ENCODE data around the gene TECPR2. TPM values are rescaled to one million over a fixed set of nuclear protein-coding genes. Genes with fewer than 3 reads are reported as not detected.

The TECPR2 gene
- total and polyA plus RNA-seq, 2 of the 13 experiments (the other 11 are each of a cell fraction or from before 2014, with no cell fraction given) = 3.5 to 5.7 TPM

DNA sequence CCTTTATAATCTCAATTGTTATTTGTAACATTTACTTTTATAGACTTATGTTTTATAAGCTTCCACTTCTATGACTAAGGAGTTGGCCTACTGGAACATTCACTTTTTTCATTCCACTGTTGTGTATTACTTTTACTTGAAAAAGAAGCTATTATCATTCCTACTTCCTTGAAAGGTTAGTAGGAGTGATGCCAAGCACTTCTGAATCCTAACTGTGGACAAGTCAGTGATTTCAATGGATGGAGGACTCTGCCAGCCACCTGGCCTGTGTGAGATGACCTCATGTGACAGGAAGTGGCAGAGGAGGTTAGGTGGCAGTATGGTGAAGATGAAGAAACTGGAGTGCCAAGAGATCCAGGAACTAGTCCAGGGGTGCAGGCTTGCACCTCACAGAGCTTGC, 46.0 kb downstream of the TECPR2 start (continued):
- TF ChIP-seq, protein P1, sequence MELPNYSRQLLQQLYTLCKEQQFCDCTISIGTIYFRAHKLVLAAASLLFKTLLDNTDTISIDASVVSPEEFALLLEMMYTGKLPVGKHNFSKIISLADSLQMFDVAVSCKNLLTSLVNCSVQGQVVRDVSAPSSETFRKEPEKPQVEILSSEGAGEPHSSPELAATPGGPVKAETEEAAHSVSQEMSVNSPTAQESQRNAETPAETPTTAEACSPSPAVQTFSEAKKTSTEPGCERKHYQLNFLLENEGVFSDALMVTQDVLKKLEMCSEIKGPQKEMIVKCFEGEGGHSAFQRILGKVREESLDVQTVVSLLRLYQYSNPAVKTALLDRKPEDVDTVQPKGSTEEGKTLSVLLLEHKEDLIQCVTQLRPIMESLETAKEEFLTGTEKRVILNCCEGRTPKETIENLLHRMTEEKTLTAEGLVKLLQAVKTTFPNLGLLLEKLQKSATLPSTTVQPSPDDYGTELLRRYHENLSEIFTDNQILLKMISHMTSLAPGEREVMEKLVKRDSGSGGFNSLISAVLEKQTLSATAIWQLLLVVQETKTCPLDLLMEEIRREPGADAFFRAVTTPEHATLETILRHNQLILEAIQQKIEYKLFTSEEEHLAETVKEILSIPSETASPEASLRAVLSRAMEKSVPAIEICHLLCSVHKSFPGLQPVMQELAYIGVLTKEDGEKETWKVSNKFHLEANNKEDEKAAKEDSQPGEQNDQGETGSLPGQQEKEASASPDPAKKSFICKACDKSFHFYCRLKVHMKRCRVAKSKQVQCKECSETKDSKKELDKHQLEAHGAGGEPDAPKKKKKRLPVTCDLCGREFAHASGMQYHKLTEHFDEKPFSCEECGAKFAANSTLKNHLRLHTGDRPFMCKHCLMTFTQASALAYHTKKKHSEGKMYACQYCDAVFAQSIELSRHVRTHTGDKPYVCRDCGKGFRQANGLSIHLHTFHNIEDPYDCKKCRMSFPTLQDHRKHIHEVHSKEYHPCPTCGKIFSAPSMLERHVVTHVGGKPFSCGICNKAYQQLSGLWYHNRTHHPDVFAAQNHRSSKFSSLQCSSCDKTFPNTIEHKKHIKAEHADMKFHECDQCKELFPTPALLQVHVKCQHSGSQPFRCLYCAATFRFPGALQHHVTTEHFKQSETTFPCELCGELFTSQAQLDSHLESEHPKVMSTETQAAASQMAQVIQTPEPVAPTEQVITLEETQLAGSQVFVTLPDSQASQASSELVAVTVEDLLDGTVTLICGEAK (IDR thresholded peaks at IDR 0.05) = no peak
- TF ChIP-seq, protein P1 (CRISPR knock-in tag; IDR thresholded peaks at IDR 0.05) = no peak

DNA sequence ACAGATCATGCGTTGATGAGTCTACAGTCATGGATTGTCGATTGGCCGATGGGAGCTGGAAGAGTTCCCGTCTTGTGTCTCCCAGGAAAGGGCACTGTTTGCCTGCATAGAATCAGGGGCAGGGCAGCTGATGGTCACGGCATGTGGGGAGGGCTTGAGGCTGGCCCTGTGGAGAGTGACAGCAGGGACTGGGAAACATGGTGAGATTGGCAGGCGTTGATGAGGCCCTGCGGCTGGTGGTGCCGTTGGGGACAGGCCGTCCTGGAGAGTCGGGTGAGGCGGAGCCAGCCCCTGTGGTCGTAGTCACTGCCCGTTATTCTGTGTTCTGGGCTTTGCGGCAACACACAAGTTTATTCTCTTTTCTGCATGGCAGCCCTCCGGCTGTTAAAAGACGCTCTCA, 52.9 kb downstream of the TECPR2 start:
- in situ Hi-C loops (cut with HindIII; ENCODE audit: extremely low pct_ligation_motif_present, low pct_unique_long_range_greater_than_20kb) (no loop called here), intact Hi-C loops (cut with micrococcal nuclease; ENCODE audit: unreplicated experiment) (no loop called here)
- CTCF ChIA-PET (ENCODE audit: low intra/inter-chr PET ratio, low total read pairs) = no interaction called here
- Histone ChIP-seq H3K27ac (ENCODE audit: extremely low read length, insufficient read depth, low read length) (no peak overlapping the region), H3K9ac (ENCODE audit: insufficient read depth, low read depth, low read length) (no peak overlapping the region), H3K4me3 (replicated peaks in 1 of 3; ENCODE audit: insufficient read depth in 1 of 3, low read depth in 2 of 3, low read length in 3 of 3) (no peak overlapping the region), H4K20me1 (ENCODE audit: insufficient read depth, low read length) (no peaks in the 10 kb centered on the region), H3K27me3 (ENCODE audit: control insufficient read depth in 1 of 2, insufficient read depth in 2 of 2, low read length in 2 of 2) (no peaks in the 10 kb centered on the region), H3K4me1 (ENCODE audit: insufficient read depth, low read length) (peaks cover 10% of the 10 kb centered on the region), H3K36me3 (replicated peaks in 1 of 2; ENCODE audit: control insufficient read depth in 1 of 2, insufficient read depth in 2 of 2, low read length in 2 of 2) (peaks cover 0 to 1% of the 10 kb centered on the region in 2 experiments; a peak in 2 of 5 replicates), H3K4me2 (ENCODE audit: low read depth, low read length) (no peak overlapping the region), H2AFZ (ENCODE audit: low read length) (no peak overlapping the region), H3K79me2 (ENCODE audit: insufficient read depth, low read length) (no peaks in the 10 kb centered on the region), H3K9me3 (ENCODE audit: low read length) (no peaks in the 10 kb centered on the region)
- POLR2A ChIA-PET = no interaction called here
- ATAC-seq = no peak
- no peak for DNase-seq (ENCODE audit: low spot score)
- no TSS peak for BruUV-seq (replicated peaks)
- no peak for FAIRE-seq
- 97% methylated on average over 16 of the region's 16 CpGs for WGBS (ENCODE audit: low lambda C conversion rate)
- TF ChIP-seq RARA (CRISPR knock-in tag; IDR thresholded peaks at IDR 0.05) (no peak), KDM1A (CRISPR knock-in tag; IDR thresholded peaks at IDR 0.05) (no peak), GMEB2 (CRISPR knock-in tag; IDR thresholded peaks at IDR 0.05; ENCODE audit: low read depth) (no peak), SOX5 (CRISPR knock-in tag; IDR thresholded peaks at IDR 0.05; ENCODE audit: borderline replicate concordance) (no peak), DZIP1 (CRISPR knock-in tag; IDR thresholded peaks at IDR 0.05) (no peak)
- TF ChIP-seq, protein P2, sequence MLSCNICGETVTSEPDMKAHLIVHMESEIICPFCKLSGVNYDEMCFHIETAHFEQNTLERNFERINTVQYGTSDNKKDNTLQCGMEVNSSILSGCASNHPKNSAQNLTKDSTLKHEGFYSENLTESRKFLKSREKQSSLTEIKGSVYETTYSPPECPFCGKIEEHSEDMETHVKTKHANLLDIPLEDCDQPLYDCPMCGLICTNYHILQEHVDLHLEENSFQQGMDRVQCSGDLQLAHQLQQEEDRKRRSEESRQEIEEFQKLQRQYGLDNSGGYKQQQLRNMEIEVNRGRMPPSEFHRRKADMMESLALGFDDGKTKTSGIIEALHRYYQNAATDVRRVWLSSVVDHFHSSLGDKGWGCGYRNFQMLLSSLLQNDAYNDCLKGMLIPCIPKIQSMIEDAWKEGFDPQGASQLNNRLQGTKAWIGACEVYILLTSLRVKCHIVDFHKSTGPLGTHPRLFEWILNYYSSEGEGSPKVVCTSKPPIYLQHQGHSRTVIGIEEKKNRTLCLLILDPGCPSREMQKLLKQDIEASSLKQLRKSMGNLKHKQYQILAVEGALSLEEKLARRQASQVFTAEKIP (CRISPR knock-in tag; IDR thresholded peaks at IDR 0.05; ENCODE audit: borderline replicate concordance) = no peak
